ENCODE data around the gene U2AF2.

U2AF2 gene

DNA sequence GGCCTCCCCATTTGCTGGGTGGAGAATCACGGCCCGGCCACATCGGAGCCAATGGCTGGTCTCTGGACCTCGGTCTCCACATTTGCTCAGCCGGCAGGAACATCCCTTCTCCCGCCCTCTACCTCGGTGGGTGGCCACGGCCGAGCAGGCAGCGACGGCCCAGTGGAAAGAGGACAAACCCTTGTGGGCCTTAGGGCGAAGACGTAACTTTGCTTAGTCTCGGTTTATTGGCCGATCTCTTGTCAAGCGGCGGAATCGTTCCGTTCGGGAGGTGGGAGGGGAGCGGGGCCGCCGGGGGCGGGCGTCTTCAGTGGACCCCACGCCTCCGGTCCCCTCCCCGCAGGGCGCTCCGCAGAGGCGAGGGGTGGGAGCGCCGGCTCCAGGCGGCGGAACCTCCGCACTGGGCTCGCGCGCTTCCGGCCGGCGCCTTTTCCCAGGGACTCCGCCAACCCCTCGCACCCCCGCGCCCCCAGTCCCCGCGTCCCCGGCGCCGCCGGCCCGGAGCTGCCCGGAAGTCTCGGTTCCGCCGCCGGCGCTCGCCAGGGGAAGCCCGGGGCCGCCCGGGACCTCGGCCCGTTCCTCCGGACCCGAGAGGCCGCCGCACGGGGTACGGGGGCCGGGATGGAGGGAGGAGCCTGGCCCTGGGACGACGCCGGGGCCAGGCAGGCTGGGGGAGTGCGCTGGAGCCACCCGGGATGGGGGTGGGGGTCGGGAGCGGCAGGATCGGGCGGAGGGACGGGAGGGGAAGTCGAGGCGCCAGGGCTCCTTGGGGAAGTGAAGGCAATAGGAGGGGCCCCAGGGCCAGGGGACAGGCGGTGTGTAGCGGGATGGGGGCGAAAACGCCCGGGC, 14.0 kb upstream of the U2AF2 start, which contains the start of gene ZNF580:
TSS of gene ZNF580 (plus strand) at position 426 of the 849 bp plus-strand sequence. CDS start 1,507 bp downstream, outside the sequence.
- TF ChIP-seq, protein P1, sequence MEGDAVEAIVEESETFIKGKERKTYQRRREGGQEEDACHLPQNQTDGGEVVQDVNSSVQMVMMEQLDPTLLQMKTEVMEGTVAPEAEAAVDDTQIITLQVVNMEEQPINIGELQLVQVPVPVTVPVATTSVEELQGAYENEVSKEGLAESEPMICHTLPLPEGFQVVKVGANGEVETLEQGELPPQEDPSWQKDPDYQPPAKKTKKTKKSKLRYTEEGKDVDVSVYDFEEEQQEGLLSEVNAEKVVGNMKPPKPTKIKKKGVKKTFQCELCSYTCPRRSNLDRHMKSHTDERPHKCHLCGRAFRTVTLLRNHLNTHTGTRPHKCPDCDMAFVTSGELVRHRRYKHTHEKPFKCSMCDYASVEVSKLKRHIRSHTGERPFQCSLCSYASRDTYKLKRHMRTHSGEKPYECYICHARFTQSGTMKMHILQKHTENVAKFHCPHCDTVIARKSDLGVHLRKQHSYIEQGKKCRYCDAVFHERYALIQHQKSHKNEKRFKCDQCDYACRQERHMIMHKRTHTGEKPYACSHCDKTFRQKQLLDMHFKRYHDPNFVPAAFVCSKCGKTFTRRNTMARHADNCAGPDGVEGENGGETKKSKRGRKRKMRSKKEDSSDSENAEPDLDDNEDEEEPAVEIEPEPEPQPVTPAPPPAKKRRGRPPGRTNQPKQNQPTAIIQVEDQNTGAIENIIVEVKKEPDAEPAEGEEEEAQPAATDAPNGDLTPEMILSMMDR (IDR thresholded peaks at IDR 0.05; ENCODE audit: low read depth, low read length), result no peak
- peak within 1 kb of the TSS; percentile 83 for H3K4me3 ChIP-seq (ENCODE audit: low read depth, low read length)

DNA sequence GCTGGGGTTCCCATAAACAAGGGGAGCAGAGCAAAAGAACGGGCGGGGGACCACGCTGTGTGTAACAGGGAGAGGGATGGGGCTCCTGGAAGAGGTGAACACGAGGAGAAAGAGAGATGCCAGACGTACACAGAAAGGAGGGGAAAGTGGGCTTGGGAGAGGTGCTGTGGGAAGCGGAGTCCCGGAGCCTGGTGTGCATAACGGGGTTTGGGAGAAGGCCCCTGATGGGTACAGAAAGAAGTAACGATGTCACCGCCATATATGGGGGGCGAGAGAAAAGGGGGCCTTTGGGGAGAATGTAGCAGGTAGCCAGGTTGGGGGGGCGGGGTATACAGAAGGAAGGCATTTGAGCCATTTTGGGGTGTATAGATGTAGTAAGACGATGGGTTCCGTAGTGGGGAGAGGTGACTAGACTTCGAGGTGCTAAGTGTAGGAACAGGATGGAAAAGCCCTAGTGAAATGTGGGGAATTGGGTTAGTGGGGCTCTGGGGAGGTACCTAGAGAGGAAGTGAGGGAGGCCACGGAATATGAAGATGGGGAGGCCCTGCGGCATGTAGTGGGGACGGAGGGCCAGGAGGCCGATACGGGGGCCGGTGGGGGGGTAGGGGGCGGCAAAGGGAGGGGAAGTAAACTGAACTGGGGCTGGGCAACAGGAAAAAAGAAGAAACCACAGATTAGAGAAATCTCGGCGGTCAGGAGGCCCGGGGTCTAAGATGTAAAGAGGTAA, 13.2 kb upstream of the U2AF2 start:
- H3K4me3 ChIP-seq (ENCODE audit: low read depth, low read length), result peak overlapping the region; percentile 83
- TF ChIP-seq, protein P1 (IDR thresholded peaks at IDR 0.05; ENCODE audit: low read depth, low read length), result no peak

DNA sequence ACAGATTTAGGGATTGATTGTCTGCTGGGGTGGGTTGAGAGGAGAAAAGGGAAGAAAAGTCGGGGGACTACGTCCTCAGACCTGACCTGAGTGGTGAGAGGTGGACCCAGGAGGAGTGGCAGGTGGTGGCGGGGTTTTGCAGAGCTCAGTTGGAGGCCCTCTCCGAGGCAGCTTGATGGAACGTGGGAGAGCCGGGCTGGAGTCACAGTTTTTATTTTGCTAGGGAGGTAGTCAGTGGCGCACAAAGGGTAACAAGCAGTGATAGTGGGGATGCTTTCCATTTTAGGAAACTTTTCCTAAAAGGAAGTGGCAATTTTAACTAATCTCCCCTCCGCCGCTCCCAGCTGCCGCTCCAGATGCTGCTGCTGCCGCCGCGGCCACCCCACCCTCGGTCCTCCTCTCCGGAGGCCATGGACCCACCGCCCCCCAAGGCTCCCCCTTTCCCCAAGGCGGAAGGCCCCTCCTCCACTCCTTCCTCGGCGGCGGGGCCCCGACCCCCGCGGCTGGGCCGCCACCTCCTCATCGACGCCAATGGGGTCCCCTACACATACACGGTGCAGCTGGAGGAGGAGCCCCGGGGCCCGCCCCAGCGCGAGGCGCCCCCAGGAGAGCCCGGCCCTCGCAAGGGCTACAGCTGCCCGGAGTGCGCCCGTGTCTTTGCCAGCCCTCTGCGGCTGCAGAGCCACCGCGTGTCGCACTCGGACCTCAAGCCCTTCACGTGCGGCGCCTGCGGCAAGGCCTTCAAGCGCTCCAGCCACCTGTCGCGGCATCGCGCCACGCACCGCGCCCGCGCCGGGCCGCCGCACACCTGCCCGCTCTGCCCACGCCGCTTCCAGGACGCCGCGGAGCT, 12.5 kb upstream of the U2AF2 start:
- peak overlapping the region; percentile 83 for H3K4me3 ChIP-seq (ENCODE audit: low read depth, low read length)
- TF ChIP-seq, protein P1 (IDR thresholded peaks at IDR 0.05; ENCODE audit: low read depth, low read length), result no peak

DNA sequence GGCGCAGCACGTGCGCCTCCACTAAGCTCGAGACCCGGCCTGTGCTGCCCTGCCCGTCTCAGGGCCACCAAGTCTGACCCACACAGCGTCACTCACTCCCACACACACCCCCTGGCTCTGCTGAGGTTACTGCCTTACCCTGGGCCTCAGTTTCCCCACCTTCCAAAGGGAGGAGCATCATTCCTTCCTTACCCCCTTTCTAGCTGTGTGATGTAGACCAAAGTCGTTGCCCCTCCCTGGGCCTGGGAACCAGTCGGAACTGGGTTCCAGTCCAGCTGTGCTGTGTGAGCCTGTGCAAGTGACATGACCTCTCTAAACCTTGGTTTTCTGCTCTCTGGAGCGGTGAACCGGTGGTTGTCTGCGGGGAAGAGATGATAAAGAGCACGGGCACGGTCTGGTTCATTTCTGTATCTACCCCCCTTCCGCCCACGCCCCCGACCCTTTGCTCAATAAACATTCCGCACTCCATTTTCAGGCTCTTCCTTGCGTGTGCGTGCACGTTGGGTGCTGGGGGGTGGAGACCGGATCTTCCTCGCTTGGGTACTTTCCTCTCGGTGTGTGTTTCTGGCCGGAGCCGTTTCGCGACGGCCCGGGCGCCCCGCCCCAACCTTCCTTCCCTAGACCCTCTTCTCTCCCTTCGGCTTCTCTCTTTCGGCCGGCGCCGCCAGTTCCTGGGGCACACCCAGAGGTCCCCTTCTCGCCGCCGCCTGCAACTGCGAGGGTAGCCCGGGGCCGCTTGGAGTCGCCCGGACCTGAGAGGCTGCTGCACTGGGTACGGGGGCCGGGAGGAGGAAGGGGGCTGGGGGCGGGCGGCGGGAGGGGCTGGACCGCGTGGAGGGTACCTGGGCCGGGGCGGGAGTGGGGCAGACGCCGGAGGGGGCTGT, 11.6 kb upstream of the U2AF2 start, which contains the start of gene ZNF581:
TSS of gene ZNF581 (plus strand) at position 647 of the 884 bp plus-strand sequence. CDS start 923 bp downstream, outside the sequence.
- TF ChIP-seq, protein P1 (IDR thresholded peaks at IDR 0.05; ENCODE audit: low read depth, low read length), result no peak
- H3K4me3 ChIP-seq (ENCODE audit: low read depth, low read length), result peak within 1 kb of the TSS; percentile 83

DNA sequence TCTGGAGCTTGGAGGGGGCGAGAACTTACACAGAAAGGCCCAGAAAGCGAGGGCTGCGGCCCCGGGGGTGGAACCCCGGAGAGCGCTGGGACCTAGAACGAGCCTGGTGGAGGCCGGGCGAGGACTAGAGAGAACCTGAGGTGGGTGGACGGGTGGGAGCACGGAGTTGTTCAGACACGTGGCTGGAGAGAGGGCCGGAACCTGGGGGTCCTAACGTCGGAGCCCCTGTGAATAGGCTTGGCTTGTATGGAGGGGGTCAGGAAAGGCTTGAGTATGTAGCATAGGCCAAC, 11.0 kb upstream of the U2AF2 start:
- TF ChIP-seq, protein P1 (IDR thresholded peaks at IDR 0.05; ENCODE audit: low read depth, low read length), result no peak
- peak overlapping the region; percentile 83 for H3K4me3 ChIP-seq (ENCODE audit: low read depth, low read length)

DNA sequence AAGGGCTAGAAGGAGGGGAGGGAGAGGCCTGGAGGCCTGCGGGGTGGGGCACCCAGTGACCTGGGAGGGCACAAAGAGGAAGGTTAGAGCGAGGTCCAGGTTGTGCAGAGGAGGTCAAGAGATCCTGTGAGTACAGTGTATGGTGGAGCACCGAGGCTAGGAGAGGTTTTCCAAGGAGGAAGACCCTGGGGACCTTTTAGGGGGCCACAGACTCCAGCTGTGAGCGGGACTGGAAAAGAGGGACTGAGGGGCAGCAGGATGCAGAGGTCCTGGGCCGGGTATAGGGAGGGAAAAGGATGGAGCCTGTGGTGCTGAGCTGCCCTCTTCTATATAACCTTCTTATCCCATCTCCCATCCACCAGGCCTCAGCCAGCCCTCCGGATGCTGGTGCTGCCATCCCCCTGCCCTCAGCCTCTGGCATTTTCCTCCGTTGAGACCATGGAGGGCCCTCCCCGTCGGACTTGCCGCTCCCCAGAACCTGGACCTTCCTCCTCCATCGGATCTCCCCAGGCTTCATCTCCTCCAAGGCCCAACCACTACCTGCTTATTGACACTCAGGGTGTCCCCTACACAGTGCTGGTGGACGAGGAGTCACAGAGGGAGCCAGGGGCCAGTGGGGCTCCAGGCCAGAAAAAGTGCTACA, 10.5 kb upstream of the U2AF2 start:
- TF ChIP-seq, protein P1 (IDR thresholded peaks at IDR 0.05; ENCODE audit: low read depth, low read length), result no peak
- peak overlapping the region; percentile 83 for H3K4me3 ChIP-seq (ENCODE audit: low read depth, low read length)
